ENCODE measurements around the gene ELMO2.

DNA sequence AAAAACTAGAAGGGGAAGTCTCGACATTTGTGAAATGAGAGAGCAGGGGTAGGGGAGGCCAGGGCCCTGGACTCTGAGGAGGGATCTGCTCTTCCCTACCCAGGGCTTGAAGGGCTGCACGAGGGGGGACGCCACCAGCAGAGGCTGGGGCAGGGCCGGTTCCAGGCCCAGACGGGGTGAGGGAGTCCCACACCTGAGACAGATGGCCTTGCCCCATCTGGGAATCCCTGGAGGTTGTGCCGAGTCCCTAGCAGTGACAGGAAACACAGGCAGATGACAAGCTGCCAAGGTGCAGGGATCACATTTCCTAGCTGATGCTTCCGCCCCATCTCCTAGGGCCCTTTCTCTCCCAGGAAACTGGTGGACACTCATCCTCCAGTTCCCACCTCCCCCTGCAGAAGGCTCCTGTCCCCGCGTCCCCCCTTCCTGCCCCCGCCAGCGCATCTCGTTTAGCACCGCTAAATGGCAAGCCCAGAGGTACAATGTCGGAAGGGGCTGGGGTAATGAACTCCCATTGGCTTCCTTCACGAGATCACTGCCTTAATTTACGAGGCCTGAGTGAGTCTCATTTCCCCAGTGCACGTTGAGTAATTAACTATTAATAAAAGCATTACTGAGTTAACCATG is 63.0 kb downstream of the ELMO2 start:
- TF ChIP-seq POLR2A (IDR thresholded peaks at IDR 0.05): no peak
- TF ChIP-seq, protein P1, sequence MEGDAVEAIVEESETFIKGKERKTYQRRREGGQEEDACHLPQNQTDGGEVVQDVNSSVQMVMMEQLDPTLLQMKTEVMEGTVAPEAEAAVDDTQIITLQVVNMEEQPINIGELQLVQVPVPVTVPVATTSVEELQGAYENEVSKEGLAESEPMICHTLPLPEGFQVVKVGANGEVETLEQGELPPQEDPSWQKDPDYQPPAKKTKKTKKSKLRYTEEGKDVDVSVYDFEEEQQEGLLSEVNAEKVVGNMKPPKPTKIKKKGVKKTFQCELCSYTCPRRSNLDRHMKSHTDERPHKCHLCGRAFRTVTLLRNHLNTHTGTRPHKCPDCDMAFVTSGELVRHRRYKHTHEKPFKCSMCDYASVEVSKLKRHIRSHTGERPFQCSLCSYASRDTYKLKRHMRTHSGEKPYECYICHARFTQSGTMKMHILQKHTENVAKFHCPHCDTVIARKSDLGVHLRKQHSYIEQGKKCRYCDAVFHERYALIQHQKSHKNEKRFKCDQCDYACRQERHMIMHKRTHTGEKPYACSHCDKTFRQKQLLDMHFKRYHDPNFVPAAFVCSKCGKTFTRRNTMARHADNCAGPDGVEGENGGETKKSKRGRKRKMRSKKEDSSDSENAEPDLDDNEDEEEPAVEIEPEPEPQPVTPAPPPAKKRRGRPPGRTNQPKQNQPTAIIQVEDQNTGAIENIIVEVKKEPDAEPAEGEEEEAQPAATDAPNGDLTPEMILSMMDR (IDR thresholded peaks at IDR 0.05): no peak
- TF ChIP-seq POLR2AphosphoS5 (IDR thresholded peaks at IDR 0.05): no peak
